HepG2 (cell line): ENCODE results near the gene SGF29. TPM values are rescaled to one million over a fixed set of nuclear protein-coding genes. Genes with fewer than 3 reads are reported as not detected.

Experiments used
- ATAC-seq: fragments of 200-7000 bp; cut with Tn5 transposase; 3 replicates; pipeline ENCODE4 v1.9.1; 2020; ENCODE audit warnings: mild to moderate bottlenecking, moderate library complexity
- BruUV-seq: library from RNA; stranded (reverse); fragments of 400-500 nt; replicated peaks from 2 replicates; lab custom pipeline; 2021; lab: Mats Ljungman, UMichigan
- CTCF ChIA-PET: fragments of 300-600 bp; formaldehyde crosslinking; extraction: SDS; loops from one replicate; lab custom pipeline; 2021; ENCODE audit warnings: low total read pairs, inconsistent platforms, low intra/inter-chr PET ratio; lab: Yijun Ruan, JAX
- POLR2A ChIA-PET: fragments of 350-600 bp; sonication (Branson Sonifier 250); formaldehyde crosslinking; loops from one replicate; lab custom pipeline; 2020; ENCODE audit warnings: antibody characterized with exemption, inconsistent platforms; lab: Yijun Ruan, JAX
- DNase-seq: peaks from one replicate; pipeline ENCODE4 v3.0.0-alpha.2; 2015; ENCODE audit warnings: low spot score
- FAIRE-seq: peaks from 3 replicates; lab custom pipeline; 2011; peaks lifted over from hg19 to GRCh38; lab: Jason Lieb, UNC
- H2AFZ ChIP-seq: one replicate; pipeline ENCODE4 v1.6.1; 2011; ENCODE audit warnings: low read length, inconsistent platforms
- H3K27ac ChIP-seq: fragments of 300-600 bp; 3 replicates; pipeline ENCODE4 v1.8.0; 2011; ENCODE audit warnings: mixed run types, mild to moderate bottlenecking, mixed read lengths, low read length, inconsistent platforms; ENCODE audit not compliant: insufficient read depth; ENCODE audit errors: extremely low read length
- H3K27me3 ChIP-seq, 2 experiments: fragments of 200-600 bp in 1 of 2; 2 replicates in 1 of 2; 3 replicates in 1 of 2; pipeline versions ENCODE4 v1.6.0 to v1.8.0; 2011; ENCODE audit warnings: low read length in 2 of 2, mild to moderate bottlenecking in 2 of 2, moderate library complexity in 2 of 2, inconsistent platforms in 1 of 2; ENCODE audit not compliant: insufficient read depth in 2 of 2, control insufficient read depth in 1 of 2
- H3K36me3 ChIP-seq, 2 experiments: fragments of 200-600 bp in 1 of 2; replicated peaks in 1 of 2; 2 replicates in 1 of 2; 3 replicates in 1 of 2; pipeline versions ENCODE4 v1.5.1 to v1.8.0; 2011; ENCODE audit warnings: low read length in 2 of 2, inconsistent platforms in 1 of 2; ENCODE audit not compliant: insufficient read depth in 2 of 2, control insufficient read depth in 1 of 2
- H3K4me1 ChIP-seq: 2 replicates; pipeline ENCODE4 v1.5.1; 2012; ENCODE audit warnings: low read length, inconsistent platforms; ENCODE audit not compliant: insufficient read depth
- H3K4me2 ChIP-seq: 2 replicates; pipeline ENCODE4 v1.6.0; 2011; ENCODE audit warnings: low read depth, low read length, inconsistent platforms
- H3K4me3 ChIP-seq, 3 experiments: fragments of 200-600 bp in 1 of 3; sonication (generic), shearing (Covaris generic) in 1 of 3; replicated peaks in 1 of 3; 2 replicates each; pipeline ENCODE4 v1.5.1; 2011 to 2016; ENCODE audit warnings: low read length in 3 of 3, inconsistent platforms in 2 of 3, low read depth in 2 of 3, mild to moderate bottlenecking in 2 of 3, control low read depth in 1 of 3, mixed read lengths in 1 of 3; ENCODE audit not compliant: insufficient read depth in 1 of 3
- H3K79me2 ChIP-seq: one replicate; pipeline ENCODE4 v1.6.1; 2011; ENCODE audit warnings: low read length, inconsistent platforms; ENCODE audit not compliant: insufficient read depth
- H3K9ac ChIP-seq: 2 replicates; pipeline ENCODE4 v1.6.0; 2011; ENCODE audit warnings: mild to moderate bottlenecking, low read depth, low read length, inconsistent platforms; ENCODE audit not compliant: insufficient read depth
- H3K9me3 ChIP-seq: 2 replicates; pipeline ENCODE4 v1.5.1; 2012; ENCODE audit warnings: mild to moderate bottlenecking, low read length
- H4K20me1 ChIP-seq: 2 replicates; pipeline ENCODE4 v1.6.0; 2011; ENCODE audit warnings: inconsistent platforms, mild to moderate bottlenecking, low read length, moderate library complexity; ENCODE audit not compliant: insufficient read depth
- ARHGAP35 ChIP-seq: sonication (generic); formaldehyde crosslinking; IDR thresholded peaks from 2 replicates; pipeline ENCODE4 v1.9.0; 2022; ENCODE audit warnings: mild to moderate bottlenecking, inconsistent platforms, moderate library complexity, missing genetic modification reagents, borderline replicate concordance
- FOXP1 ChIP-seq, 2 experiments: fragments of 450-650 bp in 1 of 2; IDR thresholded peaks; 2 replicates each; pipeline ENCODE4 v1.6.1; 2017 to 2018; ENCODE audit warnings: antibody characterized with exemption in 1 of 2
- HES4 ChIP-seq: sonication (generic); formaldehyde crosslinking; IDR thresholded peaks from 2 replicates; pipeline ENCODE4 v1.9.0; 2021; ENCODE audit warnings: mild to moderate bottlenecking, missing genetic modification reagents, borderline replicate concordance
- HNF1B ChIP-seq: sonication (generic); formaldehyde crosslinking; IDR thresholded peaks from 2 replicates; pipeline ENCODE4 v1.5.1; 2020; ENCODE audit warnings: mild to moderate bottlenecking, moderate library complexity, missing genetic modification reagents
- KDM5B ChIP-seq: sonication (generic); formaldehyde crosslinking; IDR thresholded peaks from 2 replicates; pipeline ENCODE4 v1.4.0; 2020; ENCODE audit warnings: missing genetic modification reagents, mild to moderate bottlenecking, borderline replicate concordance
- NCOA2 ChIP-seq: sonication (generic); formaldehyde crosslinking; IDR thresholded peaks from 2 replicates; pipeline ENCODE4 v1.8.0; 2022; ENCODE audit warnings: inconsistent platforms
- PHF20 ChIP-seq: sonication (generic); formaldehyde crosslinking; IDR thresholded peaks from 2 replicates; pipeline ENCODE4 v1.5.0; 2020; ENCODE audit warnings: mild to moderate bottlenecking, missing genetic modification reagents
- RBFOX2 ChIP-seq: fragments of 200-400 bp; formaldehyde crosslinking; IDR thresholded peaks from 2 replicates; pipeline ENCODE4 v1.6.1; 2017; ENCODE audit warnings: low read depth, mild to moderate bottlenecking, low read length
- ZBTB33 ChIP-seq: sonication (generic); formaldehyde crosslinking; IDR thresholded peaks from 2 replicates; pipeline ENCODE4 v1.4.0; 2020; ENCODE audit warnings: missing genetic modification reagents
- ZFY ChIP-seq: sonication (generic); formaldehyde crosslinking; IDR thresholded peaks from 2 replicates; pipeline ENCODE4 v1.4.0; 2020; ENCODE audit warnings: missing genetic modification reagents
- ZNF275 ChIP-seq: sonication (generic); formaldehyde crosslinking; IDR thresholded peaks from 2 replicates; pipeline ENCODE4 v1.8.0; 2022; ENCODE audit warnings: missing genetic modification reagents, mild to moderate bottlenecking, inconsistent platforms, borderline replicate concordance
- ZNF510 ChIP-seq: sonication (generic); formaldehyde crosslinking; IDR thresholded peaks from 2 replicates; pipeline ENCODE4 v1.4.0; 2020; ENCODE audit warnings: low read depth, mild to moderate bottlenecking, missing genetic modification reagents
- ZNF7 ChIP-seq: IDR thresholded peaks from 2 replicates; pipeline ENCODE4 v1.6.1; 2016; ENCODE audit warnings: missing biosample characterization, missing genetic modification reagents
- ZNF784 ChIP-seq: sonication (generic); formaldehyde crosslinking; IDR thresholded peaks from 2 replicates; pipeline ENCODE4 v1.5.1; 2020; ENCODE audit warnings: missing genetic modification reagents, mild to moderate bottlenecking, borderline replicate concordance
- ZNF891 ChIP-seq: sonication (generic); formaldehyde crosslinking; IDR thresholded peaks from 2 replicates; pipeline ENCODE4 v1.5.0; 2020; ENCODE audit warnings: mild to moderate bottlenecking, missing genetic modification reagents
- WGBS: methylation state at CpG from one replicate; pipeline ENCODE4 v1.1.6; 2017; ENCODE audit warnings: low lambda C conversion rate; 5-methylcytosine and 5-hydroxymethylcytosine counted together
- in situ Hi-C: cut with HindIII; loops from 2 replicates; pipeline ENCODE4 v1.10.0; 2017; ENCODE audit warnings: low pct_unique_long_range_greater_than_20kb; ENCODE audit not compliant: extremely low pct_ligation_motif_present
- intact Hi-C: fragments of 100-400 bp; cut with micrococcal nuclease; formaldehyde crosslinking; loops from one replicate; pipeline ENCODE4 v1.10.0; 2022; ENCODE audit not compliant: unreplicated experiment
- polyA plus RNA-seq, 8 experiments: library from polyadenylated mRNA; depleted of rRNA in 3 of 8; stranded (reverse) in 7 of 8; unstranded in 1 of 8; fragments of >200 nt; fragmentation: Illumina TruSeq in 4 of 8; extraction: Trizol in 4 of 8; gene quantifications; 2 replicates each; pipeline versions ENCODE4 v1.2.1 to v1.2.3, GENCODE V29; 2011 to 2016; ENCODE audit warnings: low read depth in 4 of 8, missing spikeins in 1 of 8, mixed read lengths in 1 of 8; ENCODE audit not compliant: insufficient read depth in 1 of 8
- total RNA-seq, 5 experiments: library from RNA; depleted of rRNA; stranded (reverse); fragments of >200 nt; fragmentation: Illumina TruSeq; extraction: Trizol; gene quantifications; 2 replicates each; pipeline ENCODE4 v1.2.3, GENCODE V29; 2016; ENCODE audit warnings: low read depth in 1 of 5

SGF29 gene
- total and polyA plus RNA-seq, 2 of the 13 experiments (the other 11 are each of a cell fraction or from before 2014, with no cell fraction given) = 5.0 to 29.4 TPM

GRCh38 chr16:28563218-28563617 is 9.5 kb downstream of the SGF29 start:
- Histone ChIP-seq H3K4me1 (peaks cover 9% of the 10 kb centered on the region), H2AFZ (no peak overlapping the region), H3K27ac (no peak overlapping the region), H3K4me3 (no peak overlapping the region), H3K9me3 (peaks cover 10% of the 10 kb centered on the region), H3K36me3 (peaks cover 4 to 7% of the 10 kb centered on the region in 2 experiments; a peak in 3 of 5 replicates)
- TF ChIP-seq HNF1B (no peak), ZBTB33 (CRISPR knock-in tag) (no peak), PHF20 (no peak), NCOA2 (CRISPR knock-in tag) (no peak), HES4 (CRISPR knock-in tag) (no peak), ZNF784 (CRISPR knock-in tag) (no peak), ZFY (CRISPR knock-in tag) (no peak), ZNF891 (CRISPR knock-in tag) (no peak), RBFOX2 (no peak), ZNF7 (no peak), FOXP1 (IDR thresholded peaks at IDR 0.05) (no peak), FOXP1 (CRISPR knock-in tag; IDR thresholded peaks at IDR 0.05) (no peak), ZNF510 (CRISPR knock-in tag) (no peak), ARHGAP35 (no peak), ZNF275 (no peak), KDM5B (no peak)
- TF ChIP-seq, all 625 proteins: peak for 0
- Histone ChIP-seq H3K4me2 (no peak overlapping the region), H3K79me2 (peaks cover 7% of the 10 kb centered on the region), H4K20me1 (no peaks in the 10 kb centered on the region), H3K9ac (no peak overlapping the region), H3K27me3 (no peaks in the 10 kb centered on the region)
- FAIRE-seq = no peak
- no TSS peak for BruUV-seq
- intact Hi-C loops (no loop called here), in situ Hi-C loops (no loop called here)
- no peak for ATAC-seq
- CTCF ChIA-PET = no interaction called here
- DNase-seq = no peak
- POLR2A ChIA-PET = no interaction called here
- WGBS = 94% methylated on average over 6 of the region's 6 CpGs
